Body of pancreas (tissue), 4 donors: ENCODE data around the gene RRM1.

Experiments
- CTCF ChIP-seq, 7 experiments: fragments of 450-650 bp in 4 of 7; fragments of 200-600 bp in 3 of 7; sonication (generic) in 3 of 7; IDR thresholded peaks; one replicate each; pipeline ENCODE4 v1.5.1; 2016 to 2019; ENCODE audit warnings: antibody characterized with exemption in 7 of 7
- POLR2A ChIP-seq, 3 donors: fragments of 450-650 bp; IDR thresholded peaks; one replicate each; pipeline ENCODE4 v1.6.1; 2016; ENCODE audit warnings: antibody characterized with exemption in 3 of 3, mild to moderate bottlenecking in 2 of 3

DNA sequence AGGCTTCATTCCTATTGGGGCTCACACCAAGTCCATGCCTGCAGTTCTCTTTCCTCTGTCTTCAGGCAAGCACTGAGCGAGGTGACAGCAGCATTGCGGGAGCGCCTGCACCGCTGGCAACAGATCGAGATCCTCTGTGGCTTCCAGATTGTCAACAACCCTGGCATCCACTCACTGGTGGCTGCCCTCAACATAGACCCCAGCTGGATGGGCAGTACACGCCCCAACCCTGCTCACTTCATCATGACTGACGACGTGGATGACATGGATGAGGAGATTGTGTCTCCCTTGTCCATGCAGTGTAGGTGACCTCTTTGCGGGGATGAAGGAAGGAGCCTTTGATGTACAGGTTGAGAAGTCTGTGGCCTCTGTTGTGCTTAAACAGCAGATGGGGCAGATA, 11.4 kb upstream of the RRM1 start:
- TF ChIP-seq POLR2A (IDR thresholded peaks at IDR 0.05) = no peak
- no peak for TF ChIP-seq CTCF (IDR thresholded peaks at IDR 0.05)
